CD14-positive monocyte (primary cell): ENCODE results near the gene HOXB4. TPM values are rescaled to one million over a fixed set of nuclear protein-coding genes. Genes with fewer than 3 reads are reported as not detected.

Source experiments
- DNase-seq, 3 donors: peaks; one replicate each; pipeline ENCODE4 v3.0.0-alpha.2; 2011 to 2022
- H2AFZ ChIP-seq: 2 replicates; pipeline ENCODE4 v1.6.0; 2012; ENCODE audit warnings: mild to moderate bottlenecking, low read depth, low read length, inconsistent platforms; ENCODE audit not compliant: insufficient read depth, poor library complexity, severe bottlenecking
- H3K27ac ChIP-seq, 2 donors: 1 replicate in 1 of 2; 2 replicates in 1 of 2; pipeline ENCODE4 v1.5.1; 2012 to 2013; ENCODE audit warnings: low read length in 2 of 2, control low read depth in 1 of 2, inconsistent platforms in 1 of 2, low read depth in 1 of 2, mild to moderate bottlenecking in 1 of 2
- H3K27me3 ChIP-seq, 2 donors: one replicate each; pipeline versions ENCODE4 v1.6.0 to v1.6.1; 2011 to 2013; ENCODE audit warnings: low read length in 2 of 2; ENCODE audit not compliant: control insufficient read depth in 2 of 2, insufficient read depth in 2 of 2
- H3K36me3 ChIP-seq, 2 donors: replicated peaks in 1 of 2; 1 replicate in 1 of 2; 2 replicates in 1 of 2; pipeline versions ENCODE4 v1.5.1 to v1.6.1; 2012 to 2013; ENCODE audit warnings: low read length in 2 of 2, control low read depth in 1 of 2, inconsistent platforms in 1 of 2, mild to moderate bottlenecking in 1 of 2; ENCODE audit not compliant: insufficient read depth in 2 of 2, control insufficient read depth in 1 of 2
- H3K4me1 ChIP-seq, 2 donors: 1 replicate in 1 of 2; 2 replicates in 1 of 2; pipeline versions ENCODE4 v1.5.1 to v1.6.1; 2012 to 2013; ENCODE audit warnings: low read length in 2 of 2, control low read depth in 1 of 2, inconsistent platforms in 1 of 2, mild to moderate bottlenecking in 1 of 2, moderate library complexity in 1 of 2; ENCODE audit not compliant: insufficient read depth in 2 of 2, control insufficient read depth in 1 of 2
- H3K4me2 ChIP-seq: replicated peaks from 2 replicates; pipeline ENCODE3; 2012; ENCODE audit warnings: low read length, moderate library complexity, mild to moderate bottlenecking; ENCODE audit not compliant: poor library complexity, severe bottlenecking; ENCODE audit errors: extremely low read depth
- H3K4me3 ChIP-seq, 3 experiments: fragments of 200-600 bp in 1 of 3; sonication (generic) in 1 of 3; replicated peaks in 1 of 3; 1 replicate in 2 of 3; 2 replicates in 1 of 3; pipeline ENCODE4 v1.5.1; 2011 to 2013; ENCODE audit warnings: low read length in 3 of 3, mild to moderate bottlenecking in 3 of 3, control low read depth in 2 of 3, low read depth in 2 of 3, inconsistent platforms in 1 of 3, moderate library complexity in 1 of 3
- H3K79me2 ChIP-seq: 2 replicates; pipeline ENCODE4 v1.6.0; 2012; ENCODE audit warnings: mild to moderate bottlenecking, control low read depth, inconsistent platforms, low read length, moderate library complexity; ENCODE audit not compliant: insufficient read depth
- H3K9ac ChIP-seq: 2 replicates; pipeline ENCODE4 v1.6.0; 2017; ENCODE audit warnings: low read length, mild to moderate bottlenecking; ENCODE audit not compliant: insufficient read depth, poor library complexity, severe bottlenecking
- H3K9me3 ChIP-seq, 2 donors: replicated peaks in 1 of 2; 1 replicate in 1 of 2; 2 replicates in 1 of 2; pipeline versions ENCODE4 v1.5.1 to v1.6.1; 2012 to 2013; ENCODE audit warnings: low read length in 2 of 2, control low read depth in 1 of 2; ENCODE audit not compliant: control insufficient read depth in 1 of 2, insufficient read depth in 1 of 2
- H4K20me1 ChIP-seq: 2 replicates; pipeline ENCODE4 v1.6.0; 2012; ENCODE audit warnings: mild to moderate bottlenecking, low read length, control low read depth, moderate library complexity; ENCODE audit not compliant: insufficient read depth
- H3K27ac Mint-ChIP-seq, 7 donors: one replicate each; pipeline ENCODE4 v1.8.0; 2020; ENCODE audit warnings: mild to moderate bottlenecking in 7 of 7, mixed read lengths in 7 of 7, moderate library complexity in 6 of 7, inconsistent platforms in 2 of 7
- H3K27me3 Mint-ChIP-seq, 3 donors: one replicate each; pipeline ENCODE4 v1.8.0; 2021 to 2022; ENCODE audit warnings: low read depth in 3 of 3, mild to moderate bottlenecking in 3 of 3, mixed read lengths in 3 of 3, moderate library complexity in 3 of 3, inconsistent platforms in 1 of 3
- H3K36me3 Mint-ChIP-seq, 2 donors: one replicate each; pipeline ENCODE4 v1.8.0; 2020; ENCODE audit warnings: mixed read lengths in 2 of 2, inconsistent platforms in 1 of 2, mild to moderate bottlenecking in 1 of 2
- H3K4me1 Mint-ChIP-seq: one replicate; pipeline ENCODE4 v1.8.0; 2020; ENCODE audit warnings: mild to moderate bottlenecking, mixed read lengths
- H3K4me3 Mint-ChIP-seq, 2 donors: one replicate each; pipeline ENCODE4 v1.8.0; 2020; ENCODE audit warnings: mild to moderate bottlenecking in 2 of 2, mixed read lengths in 2 of 2, moderate library complexity in 1 of 2
- H3K9me3 Mint-ChIP-seq, 7 donors: one replicate each; pipeline ENCODE4 v1.8.0; 2020 to 2022; ENCODE audit warnings: mixed read lengths in 7 of 7, mild to moderate bottlenecking in 6 of 7, moderate library complexity in 6 of 7, inconsistent platforms in 2 of 7
- CTCF ChIP-seq: fragments of 200-600 bp; IDR thresholded peaks from one replicate; pipeline ENCODE4 v1.8.0; 2022; ENCODE audit warnings: antibody characterized with exemption, mild to moderate bottlenecking
- WGBS: methylation state at CpG from one replicate; pipeline ENCODE4 v1.1.5; 2013; ENCODE audit warnings: missing lambda C conversion rate; ENCODE audit not compliant: insufficient coverage; 5-methylcytosine and 5-hydroxymethylcytosine counted together
- intact Hi-C, 2 donors: fragments of 100-400 bp; cut with micrococcal nuclease; formaldehyde crosslinking; loops; one replicate each; pipeline versions ENCODE4 v1.15.0 to v1.15.1; 2023
- polyA plus RNA-seq, 3 donors: library from polyadenylated mRNA; depleted of rRNA in 1 of 3; unstranded in 2 of 3; stranded (reverse) in 1 of 3; fragments of 300-500 nt in 2 of 3; fragments of >200 nt in 1 of 3; fragmentation: Illumina TruSeq in 2 of 3; gene quantifications; 1 replicate in 2 of 3; 2 replicates in 1 of 3; pipeline ENCODE4 v1.2.3, GENCODE V29; 2012 to 2021

The HOXB4 gene
- polyA plus RNA-seq, 3 donors: 0.16 TPM; not detected in 2

- Histone ChIP-seq H3K4me3 (no peak overlapping the region), H3K36me3 (no peaks in the 10 kb centered on the region), H3K9ac (no peak overlapping the region), H3K4me1 (peaks cover 5 to 13% of the 10 kb centered on the region in 2 donors), H4K20me1 (no peaks in the 10 kb centered on the region), H3K27ac (no peak overlapping the region), H3K4me2 (no peak overlapping the region), H3K79me2 (no peaks in the 10 kb centered on the region), H2AFZ (no peak overlapping the region), H3K9me3 (peaks cover 0 to 38% of the 10 kb centered on the region in 2 donors), H3K27me3 (peaks cover 81 to 100% of the 10 kb centered on the region in 2 donors)
- no peak for TF ChIP-seq CTCF
- WGBS: 87% methylated on average over 36 of the region's 41 CpGs
- Mint-ChIP-seq H3K36me3 (peaks cover 3 to 7% of the 10 kb centered on the region in 2 donors), H3K27me3 (peaks cover 91 to 99% (median 94%) of the 10 kb centered on the region in 3 donors), H3K9me3 (peaks cover 0 to 17% (median 9%) of the 10 kb centered on the region in 7 donors), H3K4me1 (peaks cover 16% of the 10 kb centered on the region), H3K27ac (no peak overlapping the region), H3K4me3 (peak overlapping the region in 1 of 2 donors; percentile 77)
- no peak for DNase-seq
- intact Hi-C loops: no loop called here
These were observed 43.6 kb upstream of the HOXB4 start for GRCh38 chr17:48621410-48622392.

GRCh38 chr17:48620461-48621139, 42.5 kb upstream of the HOXB4 start:
- intact Hi-C loops: no loop called here
- DNase-seq: no peak
- H3K27ac ChIP-seq: no peak overlapping the region
- Mint-ChIP-seq H3K27me3 (peaks cover 94 to 100% (median 95%) of the 10 kb centered on the region in 3 donors), H3K27ac (no peak overlapping the region), H3K4me1 (peaks cover 11% of the 10 kb centered on the region), H3K36me3 (peaks cover 3 to 7% of the 10 kb centered on the region in 2 donors), H3K9me3 (peaks cover 0 to 19% (median 6%) of the 10 kb centered on the region in 7 donors), H3K4me3 (peak overlapping the region in 1 of 2 donors; percentile 69)
- no peak overlapping the region for H3K4me3 ChIP-seq
- TF ChIP-seq CTCF: no peak
- H3K4me1 ChIP-seq: peaks cover 4 to 9% of the 10 kb centered on the region in 2 donors
- no peak overlapping the region for H3K4me2 ChIP-seq
- H3K79me2 ChIP-seq: no peaks in the 10 kb centered on the region
- H3K9ac ChIP-seq: no peak overlapping the region
- no peaks in the 10 kb centered on the region for H3K36me3 ChIP-seq
- H4K20me1 ChIP-seq: no peaks in the 10 kb centered on the region
- no peak overlapping the region for H2AFZ ChIP-seq
- H3K9me3 ChIP-seq: peaks cover 4 to 49% of the 10 kb centered on the region in 2 donors
- peaks cover 86 to 100% of the 10 kb centered on the region in 2 donors for H3K27me3 ChIP-seq
- 60% methylated on average over 1 of the region's 6 CpGs for WGBS
